Posterior vena cava (tissue), 2 donors: Measurements from ENCODE around the gene CCNY. TPM values are rescaled to one million over a fixed set of nuclear protein-coding genes. Genes with fewer than 3 reads are reported as not detected.

ENCODE experiments used
- DNase-seq: peaks from one replicate; pipeline ENCODE4 v3.0.0-alpha.2; 2020; ENCODE audit warnings: low spot score
- intact Hi-C, 2 donors: fragments of 100-400 bp; cut with DNase I; formaldehyde crosslinking; loops; one replicate each; pipeline versions ENCODE4 v1.14.1 to v1.14.2; 2022 to 2023
- total RNA-seq, 2 donors: library from RNA; stranded (reverse); fragmentation: NEBNext Ultra II Directional; extraction: Animal tissue kit (Norgen Biotek cat#: 25700); gene quantifications; one replicate each; pipeline ENCODE4 v1.2.1, GENCODE V29; 2021
- donor health status: DM: yes; HTN: yes; CAD: no.
- donor health status: DM: yes; HTN: yes; CAD: no.

The CCNY gene
- total RNA-seq, 2 donors from 2014 or later = 65.8 to 66.4 TPM

GRCh38 chr10:35614312-35614711, 278.0 kb downstream of the CCNY start:
- intact Hi-C loops = no loop called here
- DNase-seq = no peak

Other genes with a start within 250 kb of the CCNY start
- gene CUL2, start 246.2 kb upstream of the CCNY start, total RNA-seq = 10 to 100 TPM; 29.1 to 31.1 TPM
- 10 to 100 TPM; 41.6 to 43.7 TPM for gene CREM, start 209.7 kb upstream of the CCNY start, total RNA-seq